Activated T-cell treated with anti-CD3 and anti-CD28 coated beads for 4 hours (primary cell): ENCODE results near the gene EIF3D.

ENCODE experiments used
- DNase-seq: peaks from one replicate; pipeline ENCODE4 v3.0.0-alpha.2; 2020

EIF3D gene

GRCh38 chr22:36463783-36464184, 65.2 kb downstream of the EIF3D start:
- no peak for DNase-seq

GRCh38 chr22:36461665-36462649, 67.0 kb downstream of the EIF3D start:
- DNase-seq = no peak
